ENCODE measurements around the gene ZNF680.

ZNF680 gene

DNA sequence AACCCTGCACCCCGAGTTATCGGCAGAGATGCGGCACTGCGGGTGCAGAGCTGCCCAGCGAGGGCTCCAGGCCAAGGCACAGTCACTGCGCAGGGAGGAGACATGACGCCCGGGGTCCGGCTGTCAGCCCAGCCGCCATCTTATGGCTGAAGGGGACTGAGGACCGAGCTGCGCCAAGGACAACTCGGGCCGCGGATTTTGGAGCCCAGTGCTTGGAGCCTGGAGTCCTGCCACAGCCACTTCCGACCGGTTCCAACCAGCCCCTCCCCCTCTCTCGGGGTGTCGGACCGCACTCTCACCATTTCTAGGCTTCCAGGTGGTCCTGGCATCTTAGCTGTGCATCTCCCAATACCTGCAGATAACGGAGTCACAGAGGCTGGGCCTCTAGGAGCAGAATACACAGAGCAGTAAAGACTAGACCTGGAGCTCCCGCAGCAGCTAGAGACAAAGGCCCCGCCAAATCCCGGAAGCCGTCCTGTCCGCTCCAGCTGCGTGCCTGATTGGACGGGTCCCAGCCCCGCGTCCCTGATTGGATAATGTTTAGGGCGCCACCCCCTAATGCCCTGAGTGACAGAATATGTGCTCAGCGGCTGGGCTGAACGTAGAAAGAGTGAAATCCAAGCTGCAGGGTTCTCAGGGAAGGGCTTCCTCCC is at the start of gene ZNF680:
Gene ZNF680, minus strand, starts transcription at position 446 of the 653 bp plus-strand sequence. Its CDS starts 117 bp downstream, at position 329.
- no peaks in the 10 kb centered on the region for H3K27me3 ChIP-seq (ENCODE audit: control insufficient read depth, insufficient read depth, low read length)

DNA sequence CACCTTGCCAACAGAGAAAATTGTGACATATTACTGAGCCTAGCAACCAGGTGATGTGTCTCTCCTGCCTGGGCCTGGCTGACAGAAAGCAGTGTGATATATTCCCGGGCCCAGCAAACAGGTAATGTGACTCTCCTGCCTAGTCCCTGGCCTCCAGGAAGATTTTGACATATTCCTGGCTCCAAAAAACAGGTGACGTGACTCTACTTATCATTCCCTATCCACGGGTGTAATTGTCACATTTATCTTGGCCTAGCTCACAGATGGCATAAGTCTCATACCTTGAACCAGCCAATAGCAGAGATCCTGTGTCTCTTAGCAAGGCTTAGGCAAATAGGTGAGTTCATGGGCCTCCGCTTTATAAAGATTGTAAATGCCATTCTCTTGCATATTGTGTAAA is 49.6 kb upstream of the ZNF680 start:
- Histone ChIP-seq H3K27ac (no peak overlapping the region), H3K4me1 (no peaks in the 10 kb centered on the region)
- TF ChIP-seq, protein P1, sequence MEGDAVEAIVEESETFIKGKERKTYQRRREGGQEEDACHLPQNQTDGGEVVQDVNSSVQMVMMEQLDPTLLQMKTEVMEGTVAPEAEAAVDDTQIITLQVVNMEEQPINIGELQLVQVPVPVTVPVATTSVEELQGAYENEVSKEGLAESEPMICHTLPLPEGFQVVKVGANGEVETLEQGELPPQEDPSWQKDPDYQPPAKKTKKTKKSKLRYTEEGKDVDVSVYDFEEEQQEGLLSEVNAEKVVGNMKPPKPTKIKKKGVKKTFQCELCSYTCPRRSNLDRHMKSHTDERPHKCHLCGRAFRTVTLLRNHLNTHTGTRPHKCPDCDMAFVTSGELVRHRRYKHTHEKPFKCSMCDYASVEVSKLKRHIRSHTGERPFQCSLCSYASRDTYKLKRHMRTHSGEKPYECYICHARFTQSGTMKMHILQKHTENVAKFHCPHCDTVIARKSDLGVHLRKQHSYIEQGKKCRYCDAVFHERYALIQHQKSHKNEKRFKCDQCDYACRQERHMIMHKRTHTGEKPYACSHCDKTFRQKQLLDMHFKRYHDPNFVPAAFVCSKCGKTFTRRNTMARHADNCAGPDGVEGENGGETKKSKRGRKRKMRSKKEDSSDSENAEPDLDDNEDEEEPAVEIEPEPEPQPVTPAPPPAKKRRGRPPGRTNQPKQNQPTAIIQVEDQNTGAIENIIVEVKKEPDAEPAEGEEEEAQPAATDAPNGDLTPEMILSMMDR (IDR thresholded peaks at IDR 0.05): no peak

More for the DNA sequence above, at the start of gene ZNF680:
- no peaks in the 10 kb centered on the region for H3K9me3 ChIP-seq (ENCODE audit: control insufficient read depth, low read length)
- no peaks in the 10 kb centered on the region for H3K4me1 ChIP-seq
- H3K27ac ChIP-seq: peak within 1 kb of the TSS; percentile 36
- peak within 1 kb of the TSS; percentile 97 for H2AFZ ChIP-seq
- H3K9ac ChIP-seq: peak within 1 kb of the TSS; percentile 46
- peak within 1 kb of the TSS; percentile 94 for H3K4me2 ChIP-seq (ENCODE audit: low read length)
- no peaks in the 10 kb centered on the region for H3K79me2 ChIP-seq
- H3K4me3 ChIP-seq (ENCODE audit: low read depth, low read length): peak within 1 kb of the TSS; percentile 82
- TF ChIP-seq, protein P1 (IDR thresholded peaks at IDR 0.05): no peak
- no peaks in the 10 kb centered on the region for H3K36me3 ChIP-seq (ENCODE audit: control insufficient read depth, insufficient read depth, low read length)

DNA sequence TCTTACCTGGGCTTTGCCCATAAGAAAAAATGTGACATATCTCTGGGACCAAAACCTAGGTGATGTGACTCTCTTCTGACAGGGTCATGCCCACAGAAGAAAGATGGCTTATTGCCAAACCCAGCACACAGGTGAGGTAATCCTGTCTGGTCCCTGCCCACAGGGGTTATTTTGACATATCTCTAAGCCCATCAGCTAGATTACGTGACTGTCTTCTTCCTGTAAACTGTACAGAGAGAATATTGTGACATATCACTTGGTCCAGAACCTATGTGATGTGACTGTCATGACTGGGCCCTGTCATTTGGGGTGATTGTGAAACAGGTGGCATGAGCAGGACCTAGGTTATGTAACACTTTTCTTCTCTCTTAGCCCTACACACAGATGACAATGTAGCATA is 48.8 kb upstream of the ZNF680 start:
- no peaks in the 10 kb centered on the region for H3K27me3 ChIP-seq (ENCODE audit: control insufficient read depth, insufficient read depth, low read length)
- no peak overlapping the region for H3K27ac ChIP-seq
- H2AFZ ChIP-seq: no peak overlapping the region
- TF ChIP-seq, protein P1 (IDR thresholded peaks at IDR 0.05): no peak
- no peak overlapping the region for H3K4me2 ChIP-seq (ENCODE audit: low read length)
- no peak overlapping the region for H3K9ac ChIP-seq
- no peaks in the 10 kb centered on the region for H3K36me3 ChIP-seq (ENCODE audit: control insufficient read depth, insufficient read depth, low read length)
- no peaks in the 10 kb centered on the region for H3K4me1 ChIP-seq
- H3K9me3 ChIP-seq (ENCODE audit: control insufficient read depth, low read length): no peaks in the 10 kb centered on the region
- no peaks in the 10 kb centered on the region for H3K79me2 ChIP-seq
- H3K4me3 ChIP-seq (ENCODE audit: low read depth, low read length): no peak overlapping the region

More for the DNA sequence above, 49.6 kb upstream of the ZNF680 start:
- Histone ChIP-seq H3K36me3 (ENCODE audit: control insufficient read depth, insufficient read depth, low read length) (no peaks in the 10 kb centered on the region), H3K9me3 (ENCODE audit: control insufficient read depth, low read length) (no peaks in the 10 kb centered on the region), H3K4me3 (ENCODE audit: low read depth, low read length) (no peak overlapping the region), H2AFZ (no peak overlapping the region), H3K4me2 (ENCODE audit: low read length) (no peak overlapping the region), H3K79me2 (no peaks in the 10 kb centered on the region), H3K27me3 (ENCODE audit: control insufficient read depth, insufficient read depth, low read length) (no peaks in the 10 kb centered on the region), H3K9ac (no peak overlapping the region)

DNA sequence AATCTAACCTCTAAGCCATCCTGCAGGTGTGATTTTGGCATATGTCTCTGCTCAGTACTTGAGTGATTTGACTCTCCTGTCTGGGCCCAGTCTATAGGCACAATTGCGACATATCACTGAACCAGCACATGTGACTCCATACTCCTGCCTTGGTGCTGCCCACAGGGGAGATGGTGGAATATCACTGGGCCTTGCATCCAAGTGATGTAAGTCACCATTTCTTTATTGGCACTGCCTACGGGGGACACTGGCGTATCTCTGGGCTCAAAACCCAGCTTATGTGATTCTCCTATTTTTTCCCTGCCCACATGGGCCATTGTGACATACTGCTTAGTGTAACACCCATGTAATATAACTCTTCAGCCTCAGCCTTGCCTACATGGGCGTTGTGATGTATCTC is 48.1 kb upstream of the ZNF680 start:
- TF ChIP-seq, protein P1 (IDR thresholded peaks at IDR 0.05): no peak

More for the DNA sequence above, 48.1 kb upstream of the ZNF680 start:
- Histone ChIP-seq H3K4me1 (no peaks in the 10 kb centered on the region), H3K27ac (no peak overlapping the region), H3K4me2 (ENCODE audit: low read length) (no peak overlapping the region), H2AFZ (no peak overlapping the region), H3K9ac (no peak overlapping the region), H3K36me3 (ENCODE audit: control insufficient read depth, insufficient read depth, low read length) (no peaks in the 10 kb centered on the region), H3K4me3 (ENCODE audit: low read depth, low read length) (no peak overlapping the region), H3K9me3 (ENCODE audit: control insufficient read depth, low read length) (no peaks in the 10 kb centered on the region), H3K27me3 (ENCODE audit: control insufficient read depth, insufficient read depth, low read length) (no peaks in the 10 kb centered on the region), H3K79me2 (no peaks in the 10 kb centered on the region)
